A549 (cell line): ENCODE measurements around the gene PRKCE. TPM values are rescaled to one million over a fixed set of nuclear protein-coding genes. Genes with fewer than 3 reads are reported as not detected.

ENCODE experiments used
- CBX2 ChIP-seq: fragments of 200-600 bp; sonication (generic); IDR thresholded peaks from 2 replicates; pipeline ENCODE4 v1.6.1; 2016; ENCODE audit warnings: low read depth, mild to moderate bottlenecking, borderline replicate concordance
- CBX8 ChIP-seq: fragments of 200-600 bp; sonication (generic); IDR thresholded peaks from 2 replicates; pipeline ENCODE4 v1.6.1; 2016
- CEBPB ChIP-seq, 2 experiments: fragments of >200 bp in 1 of 2; sonication (Bioruptor Twin) in 1 of 2; formaldehyde crosslinking in 1 of 2; IDR thresholded peaks; 2 replicates each; pipeline ENCODE4 v1.6.1; 2012 to 2016
- CHD2 ChIP-seq: fragments of 150-350 bp; IDR thresholded peaks from 2 replicates; pipeline ENCODE4 v1.6.1; 2014; ENCODE audit warnings: low read length; ENCODE audit not compliant: partially characterized antibody
- EHMT2 ChIP-seq: fragments of 200-600 bp; sonication (generic); IDR thresholded peaks from 2 replicates; pipeline ENCODE4 v1.6.1; 2016; ENCODE audit warnings: antibody characterized with exemption, low read depth, mild to moderate bottlenecking, moderate library complexity
- EP300 ChIP-seq, 2 experiments: fragments of >200 bp; sonication (Bioruptor Twin); formaldehyde crosslinking; IDR thresholded peaks; 2 replicates in 1 of 2; 3 replicates in 1 of 2; pipeline ENCODE4 v1.6.1; 2016 to 2017
- ESRRA ChIP-seq: fragments of 150-350 bp; IDR thresholded peaks from 2 replicates; pipeline ENCODE4 v1.6.1; 2014; ENCODE audit warnings: mild to moderate bottlenecking, low read length, borderline replicate concordance
- FOSL2 ChIP-seq, 2 experiments: fragments of 450-650 bp in 1 of 2; fragments of >200 bp in 1 of 2; sonication (Bioruptor Twin) in 1 of 2; formaldehyde crosslinking; IDR thresholded peaks; 2 replicates each; pipeline versions ENCODE4 v1.5.0 to v1.6.1; 2016 to 2020; ENCODE audit warnings: mild to moderate bottlenecking in 1 of 2, moderate library complexity in 1 of 2
- FOXS1 ChIP-seq: fragments of 250-450 bp; sonication (Bioruptor Pico); IDR thresholded peaks from 2 replicates; pipeline ENCODE4 v1.5.0; 2020; ENCODE audit warnings: mild to moderate bottlenecking, moderate library complexity
- HEYL ChIP-seq: fragments of 250-450 bp; sonication (Bioruptor Pico); IDR thresholded peaks from 2 replicates; pipeline ENCODE4 v1.8.0; 2021; ENCODE audit warnings: mild to moderate bottlenecking, moderate library complexity
- HOXA7 ChIP-seq: fragments of 250-450 bp; sonication (Bioruptor Pico); IDR thresholded peaks from 2 replicates; pipeline ENCODE4 v1.5.0; 2020; ENCODE audit warnings: mild to moderate bottlenecking, moderate library complexity
- HOXB13 ChIP-seq: fragments of 250-450 bp; sonication (Bioruptor Pico); IDR thresholded peaks from 2 replicates; pipeline ENCODE4 v1.5.0; 2020; ENCODE audit warnings: low read depth, mild to moderate bottlenecking, moderate library complexity
- HOXB5 ChIP-seq: fragments of 250-450 bp; sonication (Bioruptor Pico); IDR thresholded peaks from 2 replicates; pipeline ENCODE4 v1.5.0; 2020; ENCODE audit warnings: mild to moderate bottlenecking, moderate library complexity
- JUN ChIP-seq, 2 experiments: fragments of >200 bp; sonication (Bioruptor Twin); formaldehyde crosslinking; IDR thresholded peaks; 2 replicates in 1 of 2; 3 replicates in 1 of 2; pipeline ENCODE4 v1.6.1; 2016 to 2017
- JUNB ChIP-seq: fragments of >200 bp; sonication (Bioruptor Twin); formaldehyde crosslinking; IDR thresholded peaks from 2 replicates; pipeline ENCODE4 v1.6.1; 2016
- KDM1A ChIP-seq: fragments of 200-600 bp; sonication (generic); IDR thresholded peaks from 2 replicates; pipeline ENCODE4 v1.6.1; 2016; ENCODE audit warnings: low read depth, mild to moderate bottlenecking
- KDM5A ChIP-seq: fragments of 200-600 bp; sonication (generic); IDR thresholded peaks from 2 replicates; pipeline ENCODE4 v1.6.1; 2016; ENCODE audit warnings: antibody characterized with exemption, mild to moderate bottlenecking
- MAZ ChIP-seq: fragments of 150-350 bp; IDR thresholded peaks from 2 replicates; pipeline ENCODE4 v1.6.1; 2014; ENCODE audit warnings: antibody characterized with exemption, low read depth, low read length, borderline replicate concordance
- NR3C1 ChIP-seq: fragments of >200 bp; sonication (Bioruptor Twin); formaldehyde crosslinking; IDR thresholded peaks from 3 replicates; pipeline ENCODE4 v1.6.1; 2017
- PHF8 ChIP-seq: fragments of 200-600 bp; sonication (generic); IDR thresholded peaks from 2 replicates; pipeline ENCODE4 v1.6.1; 2016; ENCODE audit warnings: low read depth, mild to moderate bottlenecking, antibody characterized with exemption, moderate library complexity, borderline replicate concordance
- POLR2A ChIP-seq: IDR thresholded peaks from 2 replicates; pipeline ENCODE4 v1.6.1; 2012; ENCODE audit warnings: mild to moderate bottlenecking, low read length
- POLR2AphosphoS2 ChIP-seq: conservative IDR thresholded peaks from 2 replicates; pipeline ENCODE4 v1.6.1; 2012; ENCODE audit warnings: low read length, improper control_type of control experiment, inconsistent platforms
- RARB ChIP-seq: fragments of 250-450 bp; sonication (Bioruptor Pico); IDR thresholded peaks from 2 replicates; pipeline ENCODE4 v1.8.0; 2021; ENCODE audit warnings: mild to moderate bottlenecking, moderate library complexity
- RCOR1 ChIP-seq: fragments of 150-350 bp; IDR thresholded peaks from 2 replicates; pipeline ENCODE4 v1.6.1; 2014; ENCODE audit warnings: antibody characterized with exemption, low read length, low read depth
- SMC3 ChIP-seq: fragments of >200 bp; sonication (Bioruptor Twin); formaldehyde crosslinking; IDR thresholded peaks from 3 replicates; pipeline ENCODE4 v1.6.1; 2018; ENCODE audit warnings: inconsistent platforms
- TFCP2L1 ChIP-seq: fragments of 250-450 bp; sonication (Bioruptor Pico); IDR thresholded peaks from 2 replicates; pipeline ENCODE4 v1.5.0; 2021; ENCODE audit warnings: mild to moderate bottlenecking
- TP53 ChIP-seq: fragments of 250-450 bp; sonication (Bioruptor Pico); IDR thresholded peaks from 2 replicates; pipeline ENCODE4 v1.5.0; 2021; ENCODE audit warnings: mild to moderate bottlenecking, moderate library complexity
- ZC3H11A ChIP-seq: fragments of 450-650 bp; IDR thresholded peaks from 2 replicates; pipeline ENCODE4 v1.6.1; 2014; ENCODE audit warnings: antibody characterized with exemption, mild to moderate bottlenecking
- ZSCAN20 ChIP-seq: fragments of 250-450 bp; sonication (Bioruptor Pico); IDR thresholded peaks from 2 replicates; pipeline ENCODE4 v1.8.0; 2022; ENCODE audit warnings: mild to moderate bottlenecking, moderate library complexity
- polyA plus RNA-seq, 4 experiments: library from polyadenylated mRNA; depleted of rRNA in 3 of 4; stranded (reverse); fragments of >200 nt; fragmentation: RNase III in 1 of 4; extraction: RNeasy Plus Mini Kit Qiagen cat#74134 plus additional on column Dnase treatment in 1 of 4; gene quantifications; 2 replicates in 3 of 4; 3 replicates in 1 of 4; pipeline ENCODE4 v1.2.3, GENCODE V29; 2011 to 2017
- TF ChIP-seq, protein P1 (sequence below): fragments of 150-350 bp; IDR thresholded peaks from 2 replicates; pipeline ENCODE4 v1.6.1; 2014; ENCODE audit warnings: low read depth, mild to moderate bottlenecking, low read length
- TF ChIP-seq, protein P2 (sequence below): fragments of >200 bp; sonication (Bioruptor Twin); formaldehyde crosslinking; IDR thresholded peaks from 3 replicates; pipeline ENCODE4 v1.5.1; 2016
- TF ChIP-seq, protein P3 (sequence below): fragments of 250-450 bp; sonication (Bioruptor Pico); IDR thresholded peaks from 2 replicates; pipeline ENCODE4 v1.5.0; 2021; ENCODE audit warnings: mild to moderate bottlenecking, moderate library complexity, borderline replicate concordance
- TF ChIP-seq, protein P4 (sequence below): fragments of 250-450 bp; sonication (Bioruptor Pico); IDR thresholded peaks from 2 replicates; pipeline ENCODE4 v1.5.0; 2020; ENCODE audit warnings: low read depth, mild to moderate bottlenecking, moderate library complexity
- TF ChIP-seq, protein P5 (sequence below): fragments of >200 bp; sonication (Bioruptor Twin); formaldehyde crosslinking; IDR thresholded peaks from 3 replicates; pipeline ENCODE4 v1.6.1; 2016
- TF ChIP-seq, protein P6 (sequence below): fragments of 450-650 bp; IDR thresholded peaks from 2 replicates; pipeline ENCODE4 v1.6.1; 2014; ENCODE audit warnings: antibody characterized with exemption

The PRKCE gene
- polyA plus RNA-seq, 2 of the 4 experiments (the other 2 are of a cell fraction): 11.5 to 12.0 TPM

DNA sequence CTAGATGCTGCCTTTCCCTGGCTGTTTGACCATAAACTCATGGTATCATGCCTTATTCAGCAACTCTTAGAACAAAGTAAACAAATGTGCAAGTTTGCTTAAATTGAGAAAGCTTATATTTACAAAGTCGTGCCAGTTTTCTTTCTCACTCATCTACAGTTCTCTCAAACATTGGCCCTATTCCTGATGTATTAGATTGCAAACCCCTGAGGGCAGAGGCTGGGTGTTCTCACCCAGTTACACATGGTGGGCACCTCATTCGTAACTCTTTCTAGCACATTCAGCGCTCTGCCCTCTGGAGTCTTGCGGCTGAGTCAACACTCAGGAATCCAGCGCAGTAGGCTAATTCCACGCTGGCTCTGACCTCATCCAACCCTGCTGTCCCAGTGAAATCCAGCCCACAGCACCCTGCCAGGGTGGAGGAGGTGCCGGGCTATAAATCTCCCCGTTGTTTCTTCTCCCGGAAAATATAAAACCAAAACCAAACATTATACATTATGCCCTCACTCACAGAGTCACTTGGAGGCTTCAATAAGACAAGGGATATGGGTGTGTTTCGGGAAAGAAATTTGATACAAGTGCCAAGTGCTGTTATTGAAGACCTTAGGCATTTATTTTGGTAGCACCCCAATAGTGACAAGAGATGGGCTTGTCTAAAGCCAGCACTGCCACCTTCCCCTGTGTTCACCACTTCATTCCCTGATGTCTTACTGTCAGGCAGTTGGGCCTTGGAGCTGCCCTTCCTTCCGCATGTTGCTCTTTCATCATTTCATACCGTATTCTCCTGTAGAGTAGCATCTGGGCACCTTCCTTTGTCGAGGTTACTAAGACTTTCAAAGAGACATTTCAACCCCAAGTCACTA, 287.4 kb downstream of the PRKCE start (continued):
- TF ChIP-seq, protein P1, sequence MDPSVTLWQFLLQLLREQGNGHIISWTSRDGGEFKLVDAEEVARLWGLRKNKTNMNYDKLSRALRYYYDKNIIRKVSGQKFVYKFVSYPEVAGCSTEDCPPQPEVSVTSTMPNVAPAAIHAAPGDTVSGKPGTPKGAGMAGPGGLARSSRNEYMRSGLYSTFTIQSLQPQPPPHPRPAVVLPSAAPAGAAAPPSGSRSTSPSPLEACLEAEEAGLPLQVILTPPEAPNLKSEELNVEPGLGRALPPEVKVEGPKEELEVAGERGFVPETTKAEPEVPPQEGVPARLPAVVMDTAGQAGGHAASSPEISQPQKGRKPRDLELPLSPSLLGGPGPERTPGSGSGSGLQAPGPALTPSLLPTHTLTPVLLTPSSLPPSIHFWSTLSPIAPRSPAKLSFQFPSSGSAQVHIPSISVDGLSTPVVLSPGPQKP: no peak
- peak; percentile 6; the same call in 1 of the 2 replicates for TF ChIP-seq ESRRA
- no peak for TF ChIP-seq POLR2A
- peak; percentile 86 for TF ChIP-seq HOXB5 (CRISPR knock-in tag)
- TF ChIP-seq HOXA7: peak; percentile 63; the same call in 1 of the 2 replicates
- TF ChIP-seq KDM1A: no peak
- no peak for TF ChIP-seq EHMT2
- peak; percentile 95 for TF ChIP-seq FOSL2 (IDR thresholded peaks at IDR 0.05)
- peak; percentile 97 for TF ChIP-seq FOSL2 (CRISPR knock-in tag; IDR thresholded peaks at IDR 0.05)
- TF ChIP-seq POLR2AphosphoS2: no peak
- peak; percentile 93 to 95; a peak in 4 of 5 replicates for TF ChIP-seq EP300 (IDR thresholded peaks at IDR 0.05)
- TF ChIP-seq JUNB: peak; percentile 99
- no peak for TF ChIP-seq NR3C1
- no peak for TF ChIP-seq CBX2
- TF ChIP-seq TP53 (CRISPR knock-in tag): no peak
- no peak for TF ChIP-seq PHF8
- TF ChIP-seq CHD2: no peak
- peak; percentile 94 to 96 for TF ChIP-seq CEBPB (IDR thresholded peaks at IDR 0.05)
- TF ChIP-seq HEYL (CRISPR knock-in tag): no peak; the same call in 1 of the 2 replicates
- TF ChIP-seq RARB (CRISPR knock-in tag): peak; percentile 19; the same call in 1 of the 2 replicates
- TF ChIP-seq RCOR1: no peak
- TF ChIP-seq SMC3: peak; percentile 77
- no peak for TF ChIP-seq MAZ
- TF ChIP-seq CBX8: no peak
- TF ChIP-seq KDM5A: no peak
- TF ChIP-seq, protein P2, sequence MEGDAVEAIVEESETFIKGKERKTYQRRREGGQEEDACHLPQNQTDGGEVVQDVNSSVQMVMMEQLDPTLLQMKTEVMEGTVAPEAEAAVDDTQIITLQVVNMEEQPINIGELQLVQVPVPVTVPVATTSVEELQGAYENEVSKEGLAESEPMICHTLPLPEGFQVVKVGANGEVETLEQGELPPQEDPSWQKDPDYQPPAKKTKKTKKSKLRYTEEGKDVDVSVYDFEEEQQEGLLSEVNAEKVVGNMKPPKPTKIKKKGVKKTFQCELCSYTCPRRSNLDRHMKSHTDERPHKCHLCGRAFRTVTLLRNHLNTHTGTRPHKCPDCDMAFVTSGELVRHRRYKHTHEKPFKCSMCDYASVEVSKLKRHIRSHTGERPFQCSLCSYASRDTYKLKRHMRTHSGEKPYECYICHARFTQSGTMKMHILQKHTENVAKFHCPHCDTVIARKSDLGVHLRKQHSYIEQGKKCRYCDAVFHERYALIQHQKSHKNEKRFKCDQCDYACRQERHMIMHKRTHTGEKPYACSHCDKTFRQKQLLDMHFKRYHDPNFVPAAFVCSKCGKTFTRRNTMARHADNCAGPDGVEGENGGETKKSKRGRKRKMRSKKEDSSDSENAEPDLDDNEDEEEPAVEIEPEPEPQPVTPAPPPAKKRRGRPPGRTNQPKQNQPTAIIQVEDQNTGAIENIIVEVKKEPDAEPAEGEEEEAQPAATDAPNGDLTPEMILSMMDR: no peak
- TF ChIP-seq TFCP2L1: no peak
- no peak for TF ChIP-seq ZSCAN20 (CRISPR knock-in tag)
- 0 out of 2 replicates have a peak, but pooled peaks have one; percentile 78 for TF ChIP-seq HOXB13 (CRISPR knock-in tag)
- TF ChIP-seq, protein P3, sequence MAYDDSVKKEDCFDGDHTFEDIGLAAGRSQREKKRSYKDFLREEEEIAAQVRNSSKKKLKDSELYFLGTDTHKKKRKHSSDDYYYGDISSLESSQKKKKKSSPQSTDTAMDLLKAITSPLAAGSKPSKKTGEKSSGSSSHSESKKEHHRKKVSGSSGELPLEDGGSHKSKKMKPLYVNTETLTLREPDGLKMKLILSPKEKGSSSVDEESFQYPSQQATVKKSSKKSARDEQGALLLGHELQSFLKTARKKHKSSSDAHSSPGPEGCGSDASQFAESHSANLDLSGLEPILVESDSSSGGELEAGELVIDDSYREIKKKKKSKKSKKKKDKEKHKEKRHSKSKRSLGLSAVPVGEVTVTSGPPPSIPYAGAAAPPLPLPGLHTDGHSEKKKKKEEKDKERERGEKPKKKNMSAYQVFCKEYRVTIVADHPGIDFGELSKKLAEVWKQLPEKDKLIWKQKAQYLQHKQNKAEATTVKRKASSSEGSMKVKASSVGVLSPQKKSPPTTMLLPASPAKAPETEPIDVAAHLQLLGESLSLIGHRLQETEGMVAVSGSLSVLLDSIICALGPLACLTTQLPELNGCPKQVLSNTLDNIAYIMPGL: no peak
- TF ChIP-seq, protein P4, sequence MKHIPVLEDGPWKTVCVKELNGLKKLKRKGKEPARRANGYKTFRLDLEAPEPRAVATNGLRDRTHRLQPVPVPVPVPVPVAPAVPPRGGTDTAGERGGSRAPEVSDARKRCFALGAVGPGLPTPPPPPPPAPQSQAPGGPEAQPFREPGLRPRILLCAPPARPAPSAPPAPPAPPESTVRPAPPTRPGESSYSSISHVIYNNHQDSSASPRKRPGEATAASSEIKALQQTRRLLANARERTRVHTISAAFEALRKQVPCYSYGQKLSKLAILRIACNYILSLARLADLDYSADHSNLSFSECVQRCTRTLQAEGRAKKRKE (CRISPR knock-in tag): 0 out of 2 replicates have a peak, but pooled peaks have one; percentile 49
- no peak for TF ChIP-seq FOXS1
- TF ChIP-seq, protein P5, sequence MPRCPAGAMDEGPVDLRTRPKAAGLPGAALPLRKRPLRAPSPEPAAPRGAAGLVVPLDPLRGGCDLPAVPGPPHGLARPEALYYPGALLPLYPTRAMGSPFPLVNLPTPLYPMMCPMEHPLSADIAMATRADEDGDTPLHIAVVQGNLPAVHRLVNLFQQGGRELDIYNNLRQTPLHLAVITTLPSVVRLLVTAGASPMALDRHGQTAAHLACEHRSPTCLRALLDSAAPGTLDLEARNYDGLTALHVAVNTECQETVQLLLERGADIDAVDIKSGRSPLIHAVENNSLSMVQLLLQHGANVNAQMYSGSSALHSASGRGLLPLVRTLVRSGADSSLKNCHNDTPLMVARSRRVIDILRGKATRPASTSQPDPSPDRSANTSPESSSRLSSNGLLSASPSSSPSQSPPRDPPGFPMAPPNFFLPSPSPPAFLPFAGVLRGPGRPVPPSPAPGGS: peak; percentile 98
- TF ChIP-seq ZC3H11A: no peak
- TF ChIP-seq, protein P6, sequence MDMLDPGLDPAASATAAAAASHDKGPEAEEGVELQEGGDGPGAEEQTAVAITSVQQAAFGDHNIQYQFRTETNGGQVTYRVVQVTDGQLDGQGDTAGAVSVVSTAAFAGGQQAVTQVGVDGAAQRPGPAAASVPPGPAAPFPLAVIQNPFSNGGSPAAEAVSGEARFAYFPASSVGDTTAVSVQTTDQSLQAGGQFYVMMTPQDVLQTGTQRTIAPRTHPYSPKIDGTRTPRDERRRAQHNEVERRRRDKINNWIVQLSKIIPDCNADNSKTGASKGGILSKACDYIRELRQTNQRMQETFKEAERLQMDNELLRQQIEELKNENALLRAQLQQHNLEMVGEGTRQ: no peak
- TF ChIP-seq JUN (IDR thresholded peaks at IDR 0.05): peak; percentile 98
